DMS114 treated with DMSO at 0.1 percent for 48 hours (cell line): ENCODE data around the gene RIPPLY2.
A peak's percentile ranks its signal among the peaks of the same experiment; 100 is the strongest.

ENCODE experiments used
- DNase-seq: peaks from one replicate; lab custom pipeline; 2025; ENCODE audit not compliant: unreplicated experiment; lab: John Stamatoyannopoulos, UW

Gene RIPPLY2

GRCh38 chr6:83859410-83860358 lies 6.5 kb downstream of the RIPPLY2 start, which contains the start of gene CYB5R4:
Gene CYB5R4 (plus strand): TSS chr6:83859689. CDS start chr6:83859783, 94 bp downstream.
- DNase-seq: peak; percentile 63

GRCh38 chr6:83860359-83860755 lies 7.2 kb downstream of the RIPPLY2 start:
- no peak for DNase-seq

- no peak for DNase-seq
Measured at GRCh38 chr6:83860782-83861495, 7.8 kb downstream of the RIPPLY2 start.

GRCh38 chr6:83862776-83863471 lies 9.8 kb downstream of the RIPPLY2 start:
- DNase-seq: no peak

- DNase-seq: no peak
Measured at GRCh38 chr6:83867043-83867442, 13.9 kb downstream of the RIPPLY2 start.

- DNase-seq: no peak
Measured at GRCh38 chr6:83867527-83868161, 14.5 kb downstream of the RIPPLY2 start.

- DNase-seq: no peak
Measured at GRCh38 chr6:83868639-83869038, 15.5 kb downstream of the RIPPLY2 start.

- DNase-seq: no peak
Measured at GRCh38 chr6:83870649-83871048, 17.5 kb downstream of the RIPPLY2 start.

- no peak for DNase-seq
Measured at GRCh38 chr6:83872386-83873118, 19.4 kb downstream of the RIPPLY2 start.

GRCh38 chr6:83873869-83874268 lies 20.7 kb downstream of the RIPPLY2 start:
- no peak for DNase-seq

- DNase-seq: no peak
Measured at GRCh38 chr6:83875843-83876242, 22.7 kb downstream of the RIPPLY2 start.

GRCh38 chr6:83878902-83879644 lies 25.9 kb downstream of the RIPPLY2 start:
- no peak for DNase-seq

GRCh38 chr6:83879746-83880145 lies 26.6 kb downstream of the RIPPLY2 start:
- DNase-seq: no peak

GRCh38 chr6:83883240-83883639 lies 30.1 kb downstream of the RIPPLY2 start:
- no peak for DNase-seq

GRCh38 chr6:83884523-83884922 lies 31.4 kb downstream of the RIPPLY2 start:
- peak; percentile 39 for DNase-seq

- no peak for DNase-seq
Measured at GRCh38 chr6:83885984-83886383, 32.8 kb downstream of the RIPPLY2 start.

GRCh38 chr6:83889621-83890020 lies 36.5 kb downstream of the RIPPLY2 start:
- no peak for DNase-seq

GRCh38 chr6:83890520-83890919 lies 37.4 kb downstream of the RIPPLY2 start:
- DNase-seq: no peak

GRCh38 chr6:83891586-83891985 lies 38.4 kb downstream of the RIPPLY2 start:
- DNase-seq: no peak

- no peak for DNase-seq
Measured at GRCh38 chr6:83893024-83893423, 39.9 kb downstream of the RIPPLY2 start.
